ENCODE results near the gene NCOA4.
"Not testable (repeated sequence)": the region's sequence is repeated elsewhere in the genome, so short reads cannot be mapped to it uniquely, and the experiment has no call there.

The NCOA4 gene

GRCh38 chr10:46062723-46063428, 32.5 kb upstream of the NCOA4 start:
- H3K4me3 ChIP-seq (replicated peaks in 1 of 2; ENCODE audit: low read depth in 2 of 2, low read length in 2 of 2), result no peak overlapping the region
- no peak for DNase-seq (ENCODE audit: low read depth in 2 of 2)
- TF ChIP-seq CTCF (IDR thresholded peaks at IDR 0.05; ENCODE audit: low read depth, low read length), result no peak

- no peak for TF ChIP-seq CTCF (IDR thresholded peaks at IDR 0.05; ENCODE audit: low read depth, low read length)
- H3K4me3 ChIP-seq (replicated peaks in 1 of 2; ENCODE audit: low read depth in 2 of 2, low read length in 2 of 2), result no peak overlapping the region
- no peak for DNase-seq (ENCODE audit: low read depth in 2 of 2)
Observed at GRCh38 chr10:46060706-46061105, 30.3 kb upstream of the NCOA4 start.

- DNase-seq (ENCODE audit: low read depth in 2 of 2); H3K4me3 ChIP-seq (replicated peaks in 1 of 2; ENCODE audit: low read depth in 2 of 2, low read length in 2 of 2): not testable (repeated sequence)
Observed at GRCh38 chr10:46057927-46058326, 27.5 kb upstream of the NCOA4 start.

- DNase-seq (ENCODE audit: low read depth in 2 of 2), result no peak
- no peak for TF ChIP-seq CTCF (IDR thresholded peaks at IDR 0.05; ENCODE audit: low read depth, low read length)
Observed at GRCh38 chr10:46057038-46057437, 26.6 kb upstream of the NCOA4 start.

GRCh38 chr10:46055771-46056170, 25.3 kb upstream of the NCOA4 start:
- H3K4me3 ChIP-seq (replicated peaks in 1 of 2; ENCODE audit: low read depth in 2 of 2, low read length in 2 of 2), result no peak overlapping the region
- DNase-seq (ENCODE audit: low read depth in 2 of 2), result no peak
- TF ChIP-seq CTCF (IDR thresholded peaks at IDR 0.05; ENCODE audit: low read depth, low read length), result no peak

More at GRCh38 chr10:46057038-46057437, 26.6 kb upstream of the NCOA4 start:
- H3K4me3 ChIP-seq (replicated peaks in 1 of 2; ENCODE audit: low read depth in 2 of 2, low read length in 2 of 2), result no peak overlapping the region

- TF ChIP-seq CTCF (IDR thresholded peaks at IDR 0.05; ENCODE audit: low read depth, low read length), result no peak
- no peak overlapping the region for H3K4me3 ChIP-seq (replicated peaks in 1 of 2; ENCODE audit: low read depth in 2 of 2, low read length in 2 of 2)
- no peak for DNase-seq (ENCODE audit: low read depth in 2 of 2)
Observed at GRCh38 chr10:46053534-46054434, 23.4 kb upstream of the NCOA4 start.

- no peak for DNase-seq (ENCODE audit: low read depth in 2 of 2)
- TF ChIP-seq CTCF (IDR thresholded peaks at IDR 0.05; ENCODE audit: low read depth, low read length), result no peak
- no peak overlapping the region for H3K4me3 ChIP-seq (replicated peaks in 1 of 2; ENCODE audit: low read depth in 2 of 2, low read length in 2 of 2)
Observed at GRCh38 chr10:46052791-46053375, 22.5 kb upstream of the NCOA4 start.

Measured in cardiac fibroblast (primary cell).